NB4 (cell line): Measurements from ENCODE around the gene ATXN2.

Experiments used
- DNase-seq: peaks from one replicate; pipeline ENCODE4 v3.0.0; 2010; ENCODE audit warnings: low read depth
- H3K4me3 ChIP-seq: one replicate; pipeline ENCODE4 v1.5.1; 2011; ENCODE audit warnings: mild to moderate bottlenecking, low read depth, low read length, moderate library complexity
- CTCF ChIP-seq: IDR thresholded peaks from one replicate; pipeline ENCODE4 v1.5.1; 2012; ENCODE audit warnings: low read depth, low read length
- MAX ChIP-seq: IDR thresholded peaks from 2 replicates; pipeline ENCODE4 v1.6.1; 2011; ENCODE audit warnings: low read depth, low read length
- MYC ChIP-seq: IDR thresholded peaks from 2 replicates; pipeline ENCODE4 v1.6.1; 2011; ENCODE audit warnings: low read depth, low read length
- POLR2A ChIP-seq: IDR thresholded peaks from 2 replicates; pipeline ENCODE4 v1.6.1; 2011; ENCODE audit warnings: mild to moderate bottlenecking; ENCODE audit not compliant: insufficient read length; ENCODE audit errors: extremely low read depth

ATXN2 gene

GRCh38 chr12:111454311-111454710 is 144.8 kb downstream of the ATXN2 start:
- no peak overlapping the region for H3K4me3 ChIP-seq
- no peak for TF ChIP-seq CTCF
- TF ChIP-seq MYC = no peak
- TF ChIP-seq POLR2A = no peak
- no peak for TF ChIP-seq MAX
- DNase-seq = no peak

- TF ChIP-seq MAX = no peak
- no peak for TF ChIP-seq CTCF
- TF ChIP-seq MYC = no peak
- no peak for TF ChIP-seq POLR2A
- no peak overlapping the region for H3K4me3 ChIP-seq
- peak; percentile 25 for DNase-seq
These were observed 145.8 kb downstream of the ATXN2 start for GRCh38 chr12:111453071-111453989.

GRCh38 chr12:111451649-111452129 is 147.4 kb downstream of the ATXN2 start:
- TF ChIP-seq MAX (no peak), CTCF (peak; percentile 78), MYC (no peak)
- peak; percentile 80 for DNase-seq
- no peak overlapping the region for H3K4me3 ChIP-seq

- no peak for TF ChIP-seq MYC
- no peak for TF ChIP-seq MAX
- no peak for TF ChIP-seq CTCF
- no peak overlapping the region for H3K4me3 ChIP-seq
- peak; percentile 27 for DNase-seq
These were observed 147.9 kb downstream of the ATXN2 start for GRCh38 chr12:111451232-111451631.

- TF ChIP-seq MAX = no peak
- TF ChIP-seq POLR2A = no peak
- no peak for TF ChIP-seq CTCF
- no peak for TF ChIP-seq MYC
- H3K4me3 ChIP-seq = no peak overlapping the region
- DNase-seq = peak; percentile 8
These were observed 148.4 kb downstream of the ATXN2 start for GRCh38 chr12:111450676-111451075.
